SK-N-MC (cell line): ENCODE measurements around the gene MTFP1.

Experiments used
- EZH2 ChIP-seq: fragments of 200-600 bp; sonication (generic); IDR thresholded peaks from one replicate; pipeline ENCODE4 v1.6.1; 2017; ENCODE audit warnings: antibody characterized with exemption
- FOXP2 ChIP-seq: optimal IDR thresholded peaks from 2 replicates; pipeline ENCODE3; 2011; ENCODE audit warnings: mild to moderate bottlenecking, moderate library complexity; ENCODE audit not compliant: insufficient read depth; ENCODE audit errors: extremely low read length, control extremely low read depth
- POLR2AphosphoS5 ChIP-seq: IDR thresholded peaks from 2 replicates; pipeline ENCODE4 v1.6.1; 2012; ENCODE audit warnings: mild to moderate bottlenecking, low read depth, low read length, borderline replicate concordance

GRCh38 chr22:30413001-30413400, 12.6 kb upstream of the MTFP1 start:
- TF ChIP-seq POLR2AphosphoS5 = no peak
- TF ChIP-seq EZH2 = no peak
- no peak for TF ChIP-seq FOXP2
